GM12892 (cell line): ENCODE data around the gene UNC13D.

Source experiments
- DNase-seq: peaks from one replicate; pipeline ENCODE4 v3.0.0; 2011; ENCODE audit not compliant: insufficient read length
- FAIRE-seq: peaks from 2 replicates; lab custom pipeline; 2011; peaks lifted over from hg19 to GRCh38; lab: Jason Lieb, UNC
- POLR2A ChIP-seq: IDR thresholded peaks from 2 replicates; pipeline ENCODE4 v1.6.1; 2011; ENCODE audit warnings: low read depth, low read length, control low read depth
- POLR2AphosphoS5 ChIP-seq: IDR thresholded peaks from 2 replicates; pipeline ENCODE4 v1.6.1; 2011; ENCODE audit warnings: low read depth, low read length, control low read depth
- TAF1 ChIP-seq: IDR thresholded peaks from 2 replicates; pipeline ENCODE4 v1.6.1; 2011; ENCODE audit warnings: low read depth, mild to moderate bottlenecking, control low read depth, low read length, borderline replicate concordance

Gene UNC13D

DNA sequence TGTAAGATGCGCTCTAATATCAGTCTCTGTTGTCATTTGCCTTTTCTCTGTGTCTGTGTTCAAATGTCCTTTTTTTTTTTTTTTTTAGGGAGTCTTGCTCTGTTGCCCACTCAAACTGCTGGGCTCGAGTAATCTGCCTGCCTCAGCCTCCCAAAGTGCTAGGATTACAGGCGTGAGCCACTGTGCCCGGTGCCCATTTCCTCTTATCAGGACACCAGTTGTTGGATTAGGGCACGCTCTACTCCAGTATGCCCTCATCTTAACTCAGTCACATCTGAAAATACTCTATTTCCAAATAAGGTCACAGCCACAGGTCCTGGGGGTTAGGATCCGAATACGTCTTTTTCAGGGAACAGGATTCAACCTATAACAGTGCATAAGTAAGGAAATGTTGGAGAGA is 36.1 kb upstream of the UNC13D start:
- no peak for DNase-seq
- FAIRE-seq: no peak
- no peak for TF ChIP-seq POLR2A
- TF ChIP-seq POLR2AphosphoS5: no peak
- TF ChIP-seq TAF1: no peak

DNA sequence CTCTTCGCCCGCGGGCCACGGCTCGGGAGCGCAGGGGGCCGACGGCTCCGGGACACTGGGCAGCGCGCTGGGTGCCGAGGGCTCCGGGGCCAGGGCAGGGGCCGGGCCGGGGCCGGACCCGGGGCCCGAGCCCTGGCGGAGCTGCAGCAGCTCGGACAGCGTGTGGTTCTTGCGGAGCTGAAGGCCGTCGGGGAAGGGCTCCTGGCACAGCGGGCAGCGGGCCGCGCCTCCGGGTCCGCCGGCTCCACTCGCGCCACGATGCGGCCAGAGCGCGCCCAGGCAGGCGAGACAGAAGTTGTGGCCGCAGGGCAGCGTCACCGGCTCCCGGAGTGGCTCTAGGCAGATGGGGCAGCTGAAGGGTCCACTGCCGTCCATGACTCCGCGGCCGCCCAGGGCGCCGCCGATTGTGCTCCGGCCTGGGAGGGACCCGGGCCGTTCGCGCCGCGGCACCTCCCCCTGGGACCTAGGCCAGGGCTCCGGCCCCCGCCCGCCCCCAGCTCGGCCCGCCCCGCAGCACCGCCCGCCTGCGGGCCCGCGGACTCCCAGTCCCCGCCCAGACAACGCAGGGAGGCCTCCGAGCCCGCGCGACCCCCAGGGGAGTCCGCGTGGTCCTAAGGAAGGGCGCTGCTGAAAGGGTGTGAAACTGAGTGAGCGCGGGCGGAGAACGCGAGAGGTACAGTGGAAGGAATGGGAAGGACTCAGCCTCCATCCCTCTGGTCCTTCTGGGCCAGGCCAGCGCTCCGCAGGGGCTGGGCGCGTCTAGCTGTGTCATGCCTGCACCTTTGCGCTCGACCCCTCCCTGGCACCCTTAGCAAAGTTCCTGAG is 34.2 kb upstream of the UNC13D start, which contains the start of gene TRIM47:
Gene TRIM47 (minus strand): TSS at position 408 of the 825 bp plus-strand sequence. CDS start 33 bp downstream, at position 375.
- FAIRE-seq (no peak), DNase-seq (no peak)
- no peak for TF ChIP-seq TAF1
- TF ChIP-seq POLR2A: no peak
- no peak for TF ChIP-seq POLR2AphosphoS5

DNA sequence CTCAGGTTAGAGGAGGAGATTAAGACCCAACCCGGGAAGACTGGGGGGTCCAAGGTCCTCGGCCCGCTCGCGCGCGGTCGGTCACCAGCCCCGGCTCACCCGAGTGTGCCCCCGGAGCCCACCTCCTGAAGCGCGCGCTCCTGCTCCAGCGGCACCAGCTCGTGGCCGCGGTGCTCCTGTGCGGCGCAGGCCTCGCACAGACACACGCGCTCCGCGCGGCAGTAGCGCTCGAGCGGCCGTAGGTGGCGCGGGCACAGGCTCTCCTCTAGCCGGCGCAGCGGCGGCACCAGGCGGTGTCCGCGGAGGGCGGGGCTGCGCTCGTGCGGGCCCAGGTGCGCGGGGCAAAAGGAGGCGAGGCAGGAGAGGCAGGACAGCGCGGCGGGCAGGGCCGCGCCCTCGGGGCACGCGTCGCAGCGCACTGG is 33.6 kb upstream of the UNC13D start:
- DNase-seq (no peak), FAIRE-seq (peak; percentile 17)
- TF ChIP-seq POLR2AphosphoS5 (no peak), TAF1 (no peak)

DNA sequence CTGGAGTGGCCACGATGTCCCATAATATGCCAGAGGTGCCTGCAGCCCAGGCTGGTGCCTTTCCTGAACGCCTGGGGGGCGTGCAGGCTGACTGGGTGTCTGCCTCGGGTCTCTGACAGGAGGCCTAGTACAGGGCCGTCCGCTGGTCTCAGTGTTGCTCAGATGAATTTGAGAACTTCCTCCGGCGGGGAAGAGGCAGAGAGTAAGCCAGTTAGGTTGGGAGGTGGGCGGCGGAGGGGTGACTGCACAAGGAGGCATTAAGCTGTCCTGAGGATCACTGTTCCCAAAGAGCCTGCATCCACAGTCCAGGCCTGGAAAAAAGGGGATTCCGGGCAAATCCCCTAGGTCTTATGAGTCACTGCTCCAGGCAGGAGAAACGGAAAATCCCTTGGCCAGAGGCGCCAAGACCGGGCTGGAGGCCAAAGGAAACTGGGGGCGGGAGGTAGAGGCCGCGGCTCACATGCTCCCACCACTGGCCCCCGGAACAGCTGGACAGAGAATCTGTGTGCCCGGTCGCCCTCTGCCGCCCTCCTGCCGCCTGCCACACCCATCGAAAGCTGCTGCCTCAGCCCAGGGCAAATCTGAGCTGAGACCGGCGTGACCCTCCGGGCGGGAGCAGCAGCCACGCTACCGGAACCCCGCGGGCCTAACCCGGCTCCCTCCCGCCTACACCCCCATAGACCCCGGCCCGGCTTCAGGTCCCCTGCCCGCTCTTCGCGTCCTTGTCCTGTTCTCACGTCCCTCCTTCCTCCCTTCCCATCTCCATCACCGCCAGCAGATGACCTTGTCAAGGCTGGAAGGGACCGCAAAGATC is 32.9 kb upstream of the UNC13D start:
- DNase-seq: no peak
- no peak for TF ChIP-seq POLR2AphosphoS5
- TF ChIP-seq POLR2A: no peak
- TF ChIP-seq TAF1: no peak

DNA sequence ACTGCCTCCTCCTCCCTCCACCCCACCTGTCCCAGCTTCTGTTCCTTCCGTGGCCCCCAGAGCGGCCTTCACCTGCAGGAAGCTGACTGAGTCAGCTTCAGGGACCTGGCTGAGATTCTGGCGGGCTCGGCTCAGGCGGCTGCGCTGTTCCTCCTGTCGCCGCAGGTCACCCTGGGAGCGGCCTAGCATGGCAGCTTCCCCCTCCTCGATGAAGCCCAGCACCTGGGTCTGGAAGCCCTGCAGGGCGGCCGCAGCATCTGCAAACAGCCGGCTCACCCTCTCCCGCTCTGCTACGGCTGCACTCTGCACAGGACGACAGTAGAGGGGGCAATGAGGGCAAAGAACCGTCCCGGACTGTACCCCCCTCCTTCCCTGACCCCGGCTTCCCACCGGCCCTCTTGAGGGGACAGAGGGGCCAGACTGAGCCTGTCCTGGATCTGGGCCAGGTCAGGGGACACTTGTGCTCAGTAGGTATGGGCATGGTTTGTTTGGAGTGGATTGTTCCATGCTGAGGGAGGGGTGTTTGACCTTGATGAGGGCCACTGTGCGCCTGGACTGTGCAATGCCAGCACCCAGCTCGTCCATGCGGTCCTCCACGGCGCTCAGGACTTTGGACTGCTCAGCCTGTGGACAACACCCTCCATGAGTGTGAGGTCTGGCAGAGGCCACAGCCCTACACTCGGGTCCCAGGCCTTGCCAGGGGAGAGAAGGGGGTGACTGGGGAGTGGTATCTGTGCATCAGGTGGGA is 32.2 kb upstream of the UNC13D start:
- DNase-seq: no peak
- peak; percentile 67 for FAIRE-seq
- no peak for TF ChIP-seq POLR2A
- no peak for TF ChIP-seq POLR2AphosphoS5
- TF ChIP-seq TAF1: no peak

More for the DNA sequence above, 32.9 kb upstream of the UNC13D start:
- peak; percentile 9 for FAIRE-seq

DNA sequence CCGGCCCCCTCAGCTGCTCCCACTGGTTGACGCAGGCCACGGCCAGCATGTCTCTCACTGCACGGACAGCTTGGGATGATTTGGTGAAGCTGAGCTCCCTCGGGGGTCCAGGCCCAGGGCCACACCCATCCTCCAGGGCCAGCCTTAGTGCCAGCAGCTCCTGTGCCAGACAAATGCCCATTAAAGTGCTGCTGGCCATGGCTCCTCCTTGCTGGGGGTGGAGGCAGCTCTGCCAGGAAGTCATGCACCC is 31.7 kb upstream of the UNC13D start:
- no peak for DNase-seq
- TF ChIP-seq POLR2A (no peak), TAF1 (no peak), POLR2AphosphoS5 (no peak)
- no peak for FAIRE-seq

DNA sequence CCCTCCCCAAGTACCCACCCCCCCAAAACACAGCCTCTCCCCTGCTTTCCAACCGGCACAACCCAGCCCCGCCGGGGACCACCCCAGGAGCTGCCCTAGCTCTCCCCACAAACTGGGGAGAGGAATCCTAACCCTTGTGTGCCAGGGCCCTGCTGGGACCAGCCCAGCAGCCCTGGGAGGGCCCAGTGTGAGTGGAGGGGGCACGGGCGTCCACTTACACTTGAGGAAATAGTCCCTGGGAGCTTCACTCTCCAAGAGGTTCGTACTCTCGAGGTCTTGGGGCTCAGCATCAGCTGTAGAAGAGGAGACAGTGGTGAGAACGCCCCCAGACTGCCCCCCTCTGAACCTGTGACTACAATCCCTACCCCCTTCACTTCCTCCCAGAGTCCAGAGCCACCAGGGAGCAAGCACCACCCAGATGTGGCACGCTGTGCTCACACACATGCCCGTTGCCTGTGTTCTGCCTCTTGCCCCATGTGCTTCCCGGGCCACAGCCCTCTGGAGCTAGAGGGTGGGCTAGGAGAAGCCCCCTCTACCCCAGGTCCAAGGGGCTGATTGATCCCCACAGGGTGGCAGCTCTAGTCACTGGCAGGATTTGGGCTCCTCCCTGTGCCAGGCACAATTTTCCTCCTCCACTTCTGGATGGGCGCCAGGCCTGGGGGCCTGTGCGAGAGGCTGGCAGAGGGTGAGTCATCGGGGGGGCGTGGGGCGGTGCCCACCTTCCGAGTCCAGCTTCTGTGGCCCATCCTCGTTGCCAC is 31.2 kb upstream of the UNC13D start:
- FAIRE-seq: no peak
- no peak for TF ChIP-seq POLR2A
- TF ChIP-seq POLR2AphosphoS5: no peak
- TF ChIP-seq TAF1: no peak
- no peak for DNase-seq

DNA sequence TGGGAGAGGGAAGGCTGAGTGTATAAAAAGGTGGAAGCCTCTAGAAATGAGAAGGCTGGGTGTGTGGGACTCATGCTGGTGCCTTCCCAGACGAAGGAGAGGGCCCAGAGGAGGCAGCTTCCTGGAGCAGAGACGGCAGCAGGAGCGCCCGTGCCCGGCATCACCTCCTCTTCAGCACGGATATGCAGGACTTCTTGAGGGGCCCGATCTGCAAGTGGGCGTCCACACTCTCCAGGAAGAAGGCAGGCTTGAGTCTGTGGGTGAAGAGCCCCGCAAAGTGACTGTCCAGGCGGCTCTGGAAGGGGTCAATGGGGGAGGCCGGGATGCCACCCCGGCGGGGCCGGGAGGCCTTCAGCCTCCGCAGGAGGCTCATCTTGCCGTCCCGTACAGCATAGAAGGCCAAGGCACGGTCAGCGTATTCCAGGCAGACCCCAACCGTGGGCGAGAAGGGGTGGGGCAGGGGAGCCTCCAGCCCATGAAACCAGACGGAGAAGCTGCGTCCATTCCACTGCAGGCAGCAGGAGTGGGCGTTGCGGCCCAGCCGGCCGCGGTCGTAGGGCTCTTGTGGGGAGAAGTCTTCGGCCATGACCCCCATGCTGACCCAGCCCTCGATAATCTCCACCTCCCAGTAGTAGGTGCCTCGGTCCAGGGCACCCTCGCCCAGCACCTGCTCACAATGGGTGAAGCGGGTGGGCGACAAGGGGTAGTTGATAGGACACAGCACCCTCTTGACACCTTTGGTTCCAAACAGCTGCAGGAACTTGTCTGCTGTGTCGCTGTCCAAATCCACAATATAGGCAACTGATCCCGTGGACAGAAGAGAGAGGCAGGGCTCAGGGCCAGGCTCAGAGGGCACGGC is 30.3 kb upstream of the UNC13D start:
- no peak for DNase-seq
- no peak for FAIRE-seq
- TF ChIP-seq POLR2AphosphoS5 (no peak), TAF1 (no peak), POLR2A (no peak)

DNA sequence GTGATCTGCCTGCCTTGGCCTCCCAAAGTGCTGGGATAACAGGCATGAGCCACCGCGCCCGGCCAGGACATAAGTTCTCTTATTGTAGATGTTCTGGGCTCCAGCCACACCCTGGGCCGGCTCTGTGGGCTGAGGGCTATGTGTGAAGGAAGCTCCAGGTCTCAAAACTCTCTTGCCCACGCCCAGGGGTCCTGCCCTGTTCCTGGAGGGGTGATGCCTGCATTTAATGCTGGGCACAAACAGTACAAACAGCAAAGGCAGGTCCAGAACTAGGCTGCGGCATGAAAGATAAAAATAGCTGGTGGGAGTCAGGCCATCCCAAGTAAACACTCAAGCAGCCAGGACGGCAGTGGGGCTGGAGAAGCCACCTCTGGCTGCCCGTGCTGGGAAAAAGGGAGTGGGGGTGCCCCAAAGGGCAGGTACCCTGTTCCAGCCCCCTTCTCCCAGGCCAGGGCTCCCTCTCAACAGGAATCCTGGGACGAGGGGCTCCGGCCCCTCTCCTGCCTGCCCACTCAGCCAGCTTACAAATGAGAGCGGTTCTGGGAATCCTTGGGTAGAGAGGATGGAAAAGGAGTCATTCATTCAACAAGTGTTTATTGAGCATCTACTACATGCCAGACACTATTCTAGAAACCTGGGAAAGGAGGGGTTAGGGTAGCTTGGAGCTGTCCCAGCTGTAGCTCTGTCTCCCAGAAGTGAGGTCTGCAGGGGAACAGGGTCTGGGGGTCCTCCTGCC is 29.6 kb upstream of the UNC13D start:
- no peak for DNase-seq
- FAIRE-seq: no peak
- TF ChIP-seq POLR2AphosphoS5 (no peak), POLR2A (no peak), TAF1 (no peak)
